BLaER1 treated with 17β-estradiol and CSF1 and Interleukin-3, amounts not matched to agents 10 nM and 100 nM (cell line): ENCODE measurements around the gene BEX5.
"Not testable (repeated sequence)": the region's sequence is repeated elsewhere in the genome, so short reads cannot be mapped to it uniquely, and the experiment has no call there.

Experiments
- H3K27ac ChIP-seq, 11 experiments: shearing (Covaris generic); formaldehyde crosslinking; 2 replicates each; pipeline ENCODE4 v1.8.1; 2022
- H3K27me3 ChIP-seq, 11 experiments: shearing (Covaris generic); formaldehyde crosslinking; 2 replicates each; pipeline ENCODE4 v1.8.1; 2022
- H3K36me3 ChIP-seq, 11 experiments: shearing (Covaris generic); formaldehyde crosslinking; 2 replicates each; pipeline ENCODE4 v1.8.1; 2022
- H3K4me1 ChIP-seq, 10 experiments: shearing (Covaris generic); formaldehyde crosslinking; 2 replicates each; pipeline ENCODE4 v1.8.1; 2022
- H3K4me2 ChIP-seq, 11 experiments: shearing (Covaris generic); formaldehyde crosslinking; 2 replicates each; pipeline ENCODE4 v1.8.1; 2022
- H3K4me3 ChIP-seq, 10 experiments: shearing (Covaris generic); formaldehyde crosslinking; 2 replicates each; pipeline ENCODE4 v1.8.1; 2022
- H3K9ac ChIP-seq, 11 experiments: shearing (Covaris generic); formaldehyde crosslinking; 2 replicates each; pipeline ENCODE4 v1.8.1; 2022
- H3K9me3 ChIP-seq, 11 experiments: shearing (Covaris generic); formaldehyde crosslinking; replicated peaks in 1 of 11; 2 replicates each; pipeline ENCODE4 v1.8.1; 2022
- H4K20me1 ChIP-seq, 11 experiments: shearing (Covaris generic); formaldehyde crosslinking; 2 replicates each; pipeline ENCODE4 v1.8.1; 2022
- Cebpa-rat ChIP-seq, 11 experiments: shearing (Covaris generic); IDR thresholded peaks; 2 replicates each; pipeline ENCODE4 v1.8.1; 2022

BEX5 gene

DNA sequence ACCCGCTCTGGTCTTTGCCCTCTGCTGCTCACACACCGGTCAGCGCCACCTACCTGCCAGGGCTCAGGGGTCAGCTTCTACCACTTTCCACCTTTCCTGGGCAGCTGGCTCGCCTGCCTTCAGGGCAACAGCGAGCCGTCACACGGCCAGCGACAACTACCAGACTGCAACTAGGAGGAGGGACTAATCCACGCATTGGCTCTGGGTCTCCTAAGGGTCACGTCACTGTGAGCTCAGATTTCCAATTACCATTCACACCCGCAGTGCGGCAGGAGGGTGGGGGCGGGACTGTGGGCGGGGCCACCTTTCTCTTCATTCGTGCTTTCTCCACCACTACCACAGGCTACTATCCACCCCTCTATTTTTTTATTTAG is at the start of gene BEX5:
BEX5 (minus strand) TSS at position 172 of the 374 bp plus-strand sequence. CDS start 1,712 bp downstream, outside the sequence.
- Histone ChIP-seq H3K36me3 (no peaks in the 10 kb centered on the region), H3K27me3 (no peaks in the 10 kb centered on the region; a peak in 2 of 22 replicates), H3K4me3 (no peak within 1 kb of the TSS), H3K9ac (no peak within 1 kb of the TSS), H3K4me2 (no peak within 1 kb of the TSS), H3K4me1 (no peaks in the 10 kb centered on the region), H3K9me3 (peaks cover 11 to 29% (median 15%) of the 10 kb centered on the region in 11 experiments; a peak in 19 of 22 replicates), H3K27ac (no peak within 1 kb of the TSS), H4K20me1 (no peaks in the 10 kb centered on the region)
- no peak for TF ChIP-seq Cebpa-rat (IDR thresholded peaks at IDR 0.05)

DNA sequence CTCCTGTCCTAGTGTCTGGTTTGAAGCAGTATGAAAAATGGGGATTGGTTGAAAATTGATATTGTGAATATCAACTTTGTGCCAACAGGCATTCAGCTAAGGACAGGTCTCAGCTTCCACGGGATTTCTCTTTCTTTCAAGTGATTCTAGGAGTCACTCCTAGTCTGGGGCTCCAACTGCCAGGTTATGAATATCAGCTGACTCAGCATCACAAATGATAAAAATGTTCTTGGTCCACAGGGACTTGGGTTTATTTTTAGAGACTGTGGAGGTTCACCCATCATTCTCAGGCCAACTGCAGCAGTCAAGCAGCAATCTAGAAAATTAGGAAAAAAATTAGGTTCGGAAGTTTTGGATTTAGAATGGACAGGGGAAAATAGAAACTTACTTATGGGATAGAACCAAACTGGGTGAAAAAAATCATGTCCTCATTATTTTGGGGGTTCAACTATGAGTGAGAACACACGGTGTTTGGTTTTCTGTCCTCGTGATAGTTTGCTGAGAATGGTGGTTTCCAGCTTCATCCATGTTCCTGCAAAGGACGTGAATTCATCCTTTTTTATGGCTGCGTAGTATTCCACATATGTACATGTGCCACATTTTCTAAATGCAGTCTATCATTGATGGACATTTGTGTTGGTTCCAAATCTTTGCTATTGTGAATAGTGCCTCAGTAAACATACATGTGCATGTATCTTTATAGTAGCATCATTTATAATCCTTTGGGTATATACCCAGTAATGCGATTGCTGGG is 30.4 kb upstream of the BEX5 start:
- H3K9ac ChIP-seq: no peak overlapping the region
- H3K27me3 ChIP-seq: no peaks in the 10 kb centered on the region
- H3K4me3 ChIP-seq: no peak overlapping the region
- H3K36me3 ChIP-seq: no peaks in the 10 kb centered on the region
- no peak overlapping the region for H3K4me2 ChIP-seq
- H3K27ac ChIP-seq: no peak overlapping the region
- TF ChIP-seq Cebpa-rat (IDR thresholded peaks at IDR 0.05): no peak
- H3K9me3 ChIP-seq: peaks cover 11 to 22% (median 18%) of the 10 kb centered on the region in 11 experiments
- no peaks in the 10 kb centered on the region for H4K20me1 ChIP-seq
- H3K4me1 ChIP-seq: no peaks in the 10 kb centered on the region

DNA sequence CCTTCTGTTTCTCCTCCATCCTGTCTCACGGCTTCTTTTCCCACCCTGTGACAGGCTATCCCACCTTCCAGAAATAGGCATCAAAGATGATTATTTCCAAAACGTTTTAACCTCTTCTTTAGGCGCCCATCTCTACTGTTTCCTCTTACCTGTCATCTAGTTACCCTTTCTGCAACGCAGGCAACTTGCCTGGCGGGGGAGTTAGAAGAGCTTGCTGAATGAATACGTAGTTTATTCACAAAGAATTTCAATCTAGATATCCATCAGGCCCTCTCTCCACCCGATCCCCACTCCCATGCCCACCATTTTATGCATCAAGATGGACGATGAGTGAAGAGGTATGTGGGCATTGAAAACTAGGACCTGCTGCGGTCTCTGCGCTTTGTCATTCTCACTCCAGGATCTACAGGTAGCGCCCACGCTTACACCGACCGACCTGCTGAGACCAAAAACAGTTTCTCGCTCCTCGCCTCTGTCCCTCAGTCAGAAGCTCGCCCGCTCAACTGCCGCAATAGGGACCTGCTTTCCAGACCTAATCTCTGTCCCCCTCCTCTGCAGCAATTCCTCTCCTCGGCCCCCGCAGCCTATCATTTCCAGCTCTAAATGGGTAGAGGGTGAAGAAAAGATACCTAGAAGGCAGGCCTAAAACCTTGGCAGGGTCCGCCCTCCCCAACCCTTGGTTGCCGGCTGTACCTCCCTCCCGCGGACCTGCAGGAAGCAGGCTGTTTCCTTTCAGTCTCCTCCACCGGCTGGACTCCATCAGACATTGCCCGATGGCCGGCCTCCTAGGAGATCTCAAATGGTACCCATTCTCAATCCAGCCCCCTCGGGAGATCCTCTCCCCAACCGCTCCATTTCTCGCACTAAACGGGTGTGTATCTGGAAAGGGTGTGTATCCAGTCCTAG is 624 bp downstream of the BEX5 start:
- Histone ChIP-seq H3K27ac (no peak overlapping the region), H3K9ac (no peak overlapping the region), H3K4me2 (no peak overlapping the region)

DNA sequence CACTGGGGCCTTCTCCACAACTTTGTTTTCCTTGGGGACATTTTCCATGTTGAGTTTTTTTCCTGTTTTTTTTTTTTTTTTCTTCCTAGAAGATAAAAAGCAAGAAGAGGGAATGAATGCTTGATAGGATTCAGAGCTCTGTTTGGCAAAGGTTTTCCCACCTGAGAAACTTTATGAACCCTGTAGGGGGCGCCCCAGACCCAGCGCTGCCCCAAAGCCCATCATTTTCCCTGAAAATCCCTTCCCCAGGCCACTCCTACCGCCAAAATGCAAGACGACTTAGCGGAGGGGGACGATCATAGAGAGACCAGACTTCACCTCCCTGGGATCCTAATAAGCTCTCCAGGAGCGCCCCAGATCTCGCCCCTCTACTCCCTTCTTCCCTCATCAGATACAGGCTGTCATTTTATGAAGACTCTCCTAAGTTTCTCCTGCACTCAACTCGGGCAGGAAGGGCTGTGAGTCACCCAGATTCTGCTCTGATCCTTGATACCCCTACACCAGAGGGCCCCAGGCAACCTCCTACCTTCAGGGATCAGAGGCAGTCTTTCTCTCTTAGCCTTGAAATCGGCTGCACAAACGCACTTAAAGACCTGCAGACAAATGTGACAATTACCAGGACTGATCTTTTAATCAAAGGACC is 1.4 kb downstream of the BEX5 start:
- H3K27ac ChIP-seq: no peak overlapping the region
- no peaks in the 10 kb centered on the region for H4K20me1 ChIP-seq
- peaks cover 10 to 25% (median 14%) of the 10 kb centered on the region in 11 experiments; a peak in 19 of 22 replicates for H3K9me3 ChIP-seq
- no peaks in the 10 kb centered on the region for H3K36me3 ChIP-seq
- H3K4me1 ChIP-seq: no peaks in the 10 kb centered on the region
- no peak overlapping the region for H3K4me3 ChIP-seq
- H3K9ac ChIP-seq: no peak overlapping the region
- H3K4me2 ChIP-seq: no peak overlapping the region
- H3K27me3 ChIP-seq: no peaks in the 10 kb centered on the region; a peak in 1 of 22 replicates
- no peak for TF ChIP-seq Cebpa-rat (IDR thresholded peaks at IDR 0.05)

More for the DNA sequence above, 624 bp downstream of the BEX5 start:
- no peaks in the 10 kb centered on the region for H4K20me1 ChIP-seq
- peaks cover 11 to 26% (median 14%) of the 10 kb centered on the region in 11 experiments; a peak in 19 of 22 replicates for H3K9me3 ChIP-seq
- no peak for TF ChIP-seq Cebpa-rat (IDR thresholded peaks at IDR 0.05)
- H3K4me3 ChIP-seq: no peak overlapping the region
- H3K36me3 ChIP-seq: no peaks in the 10 kb centered on the region
- no peaks in the 10 kb centered on the region; a peak in 2 of 22 replicates for H3K27me3 ChIP-seq
- no peaks in the 10 kb centered on the region for H3K4me1 ChIP-seq

DNA sequence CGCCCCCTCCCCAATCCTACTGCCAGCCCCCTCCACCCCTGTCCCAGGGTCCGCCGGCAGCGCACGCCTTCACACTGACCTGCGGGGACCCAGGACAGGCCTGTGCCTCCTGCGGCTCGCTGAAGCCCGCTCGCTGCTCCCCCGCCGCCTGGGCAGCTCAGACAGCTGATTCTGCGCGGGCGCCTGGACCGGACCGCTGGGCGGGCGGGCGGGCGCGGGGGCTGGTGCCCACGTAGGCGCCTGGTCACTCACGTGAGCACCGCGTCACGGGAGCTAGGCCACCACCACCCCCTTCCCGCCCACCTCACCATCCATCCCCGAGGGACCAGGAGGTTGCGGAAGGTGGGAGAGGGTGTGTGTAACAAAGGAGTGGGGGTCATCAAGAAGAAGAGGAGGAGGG is 13.5 kb downstream of the BEX5 start, which contains the start of gene TCEAL6:
TCEAL6 (minus strand) TSS at position 208 of the 400 bp plus-strand sequence.
- H3K4me1 ChIP-seq, H3K4me2 ChIP-seq, H3K9ac ChIP-seq, H3K27me3 ChIP-seq, H3K36me3 ChIP-seq, H3K4me3 ChIP-seq, H3K9me3 ChIP-seq, H4K20me1 ChIP-seq, H3K27ac ChIP-seq: not testable (repeated sequence)

DNA sequence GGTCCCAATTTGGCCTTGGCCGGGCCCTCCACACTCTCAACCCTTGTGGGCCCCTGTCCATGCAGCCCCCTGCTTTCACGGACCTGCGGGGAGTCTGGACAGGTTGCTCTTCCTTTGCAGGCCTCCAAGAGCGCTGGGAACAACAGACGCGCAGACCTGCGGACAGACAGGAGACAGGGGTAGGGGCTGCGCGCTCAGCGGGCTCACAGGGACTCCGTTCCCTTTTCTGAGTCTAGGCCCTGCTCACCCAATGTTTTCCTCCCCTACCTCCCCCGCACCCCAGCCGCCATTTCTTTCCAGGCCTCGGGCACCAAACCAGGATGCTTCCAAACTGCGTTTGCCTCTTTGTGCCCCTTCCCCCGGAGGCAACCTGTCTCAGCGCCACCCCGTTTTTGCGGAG is 14.1 kb downstream of the BEX5 start:
- H3K9ac ChIP-seq, H3K4me1 ChIP-seq, H3K36me3 ChIP-seq, H3K27ac ChIP-seq, H3K4me2 ChIP-seq, H3K9me3 ChIP-seq, H4K20me1 ChIP-seq, H3K4me3 ChIP-seq, H3K27me3 ChIP-seq: not testable (repeated sequence)

DNA sequence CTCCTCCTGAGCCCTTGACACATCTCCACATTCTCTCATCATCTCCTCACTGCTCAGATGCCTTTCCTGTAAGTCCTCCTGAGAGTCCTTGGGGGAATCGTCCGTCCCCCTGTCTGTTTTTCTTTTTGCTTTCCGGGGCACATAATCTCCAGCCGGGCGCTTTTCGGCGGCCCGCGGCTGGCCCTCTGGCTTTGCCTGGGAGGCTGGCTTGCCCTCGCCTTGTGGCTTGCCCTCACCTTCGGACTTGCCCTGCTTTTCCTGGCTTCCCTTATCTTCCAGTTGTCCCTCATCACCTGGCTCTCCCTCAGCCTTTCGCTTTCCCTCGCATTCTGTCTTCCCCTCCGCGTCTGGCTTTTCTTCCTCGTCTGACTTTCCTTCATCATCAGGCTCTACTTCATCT is 14.9 kb downstream of the BEX5 start:
- H3K36me3 ChIP-seq, H3K9ac ChIP-seq, H3K27me3 ChIP-seq, H4K20me1 ChIP-seq, H3K4me3 ChIP-seq, H3K4me2 ChIP-seq, H3K4me1 ChIP-seq, H3K9me3 ChIP-seq, H3K27ac ChIP-seq: not testable (repeated sequence)

- no peak for TF ChIP-seq Cebpa-rat (IDR thresholded peaks at IDR 0.05)
- Histone ChIP-seq H3K4me1 (no peaks in the 10 kb centered on the region), H3K27me3 (no peaks in the 10 kb centered on the region), H3K9ac (no peak overlapping the region), H3K4me3 (no peak overlapping the region), H3K36me3 (no peaks in the 10 kb centered on the region), H4K20me1 (no peaks in the 10 kb centered on the region), H3K27ac (no peak overlapping the region), H3K9me3 (no peaks in the 10 kb centered on the region), H3K4me2 (no peak overlapping the region)
These were observed 17.7 kb downstream of the BEX5 start for GRCh38 chrX:102138064-102138463.

GRCh38 chrX:102129473-102129872 is 26.3 kb downstream of the BEX5 start:
- H3K36me3 ChIP-seq: no peaks in the 10 kb centered on the region
- no peak overlapping the region for H3K9ac ChIP-seq
- no peak overlapping the region for H3K4me3 ChIP-seq
- no peak for TF ChIP-seq Cebpa-rat (IDR thresholded peaks at IDR 0.05)
- no peak overlapping the region for H3K27ac ChIP-seq
- no peaks in the 10 kb centered on the region for H4K20me1 ChIP-seq
- no peaks in the 10 kb centered on the region for H3K27me3 ChIP-seq
- H3K9me3 ChIP-seq: no peaks in the 10 kb centered on the region
- no peak overlapping the region for H3K4me2 ChIP-seq
- H3K4me1 ChIP-seq: peaks cover 0 to 4% (median 0%) of the 10 kb centered on the region in 10 experiments; a peak in 2 of 20 replicates
